SIG-M5 treated with dmso at 0.1 percent for 504 hours (cell line): Measurements from ENCODE around the gene SRY.
"Not testable (repeated sequence)": the region's sequence is repeated elsewhere in the genome, so short reads cannot be mapped to it uniquely, and the experiment has no call there.

Source experiments
- DNase-seq: peaks from one replicate; lab custom pipeline; 2025; ENCODE audit not compliant: unreplicated experiment; lab: John Stamatoyannopoulos, UW

Gene SRY

GRCh38 chrY:2787600-2787999, at the start of gene SRY:
TSS of gene SRY (minus strand) at chrY:2787682. CDS start at chrY:2787603, 79 bp downstream.
- DNase-seq = no peak

GRCh38 chrY:2837078-2837477, 49.6 kb upstream of the SRY start:
- no peak for DNase-seq

DNA sequence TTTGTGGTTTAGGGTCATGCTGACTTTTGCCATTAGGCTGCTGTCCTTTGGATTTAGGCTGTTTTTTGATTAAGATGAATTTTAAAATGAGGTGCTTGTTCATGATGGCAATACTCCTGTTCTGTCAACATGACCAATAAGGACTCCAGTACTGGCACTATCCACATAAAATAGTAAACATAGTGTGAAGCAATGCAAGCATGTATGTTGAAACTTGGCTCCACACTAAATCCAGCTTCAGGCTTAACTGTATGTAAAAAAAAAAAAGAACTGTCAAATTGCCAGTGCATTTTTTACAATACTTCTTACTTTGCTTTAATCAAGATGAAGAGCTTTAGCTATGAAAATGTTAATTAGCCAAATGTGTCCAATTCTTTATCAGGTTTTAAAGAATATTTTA, 47.7 kb upstream of the SRY start:
- DNase-seq = no peak

DNA sequence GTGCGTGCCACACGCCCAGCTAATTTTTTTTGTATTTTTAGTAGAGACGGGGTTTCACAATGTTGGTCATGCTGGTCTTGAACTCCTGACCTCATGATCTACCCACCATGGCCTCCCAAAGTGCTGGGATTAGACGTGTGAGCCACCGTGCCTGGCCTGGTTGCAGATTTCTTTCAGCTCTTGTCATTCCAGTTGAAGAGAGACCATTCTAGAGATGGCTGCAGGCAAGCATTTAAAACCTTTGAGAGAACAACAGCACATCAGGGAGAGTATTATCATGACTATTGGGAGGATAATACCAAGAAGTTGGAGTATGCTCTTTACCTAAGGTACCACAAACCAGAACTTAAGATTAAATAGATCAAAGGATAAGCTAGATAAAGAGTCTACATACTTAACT, 41.0 kb upstream of the SRY start:
- no peak for DNase-seq

DNA sequence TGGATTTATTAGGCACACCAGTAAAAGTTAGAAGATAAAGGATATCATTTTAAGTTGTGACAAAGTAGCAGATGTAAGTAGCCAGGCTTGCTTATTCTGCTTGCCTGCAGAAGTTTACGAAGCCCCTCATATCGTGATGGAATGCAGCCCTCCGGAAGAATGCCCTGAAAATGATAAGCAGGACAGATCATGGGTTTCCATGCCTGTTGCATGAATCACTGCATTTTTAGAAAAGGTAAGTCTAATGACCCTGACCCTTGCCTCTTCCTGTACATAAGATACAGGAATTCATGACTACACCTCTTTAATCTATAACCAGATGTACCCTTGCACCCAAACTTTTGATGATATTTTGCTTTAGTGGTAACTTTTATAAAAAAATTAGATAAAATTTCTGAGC, 37.0 kb upstream of the SRY start:
- DNase-seq = no peak

GRCh38 chrY:2817146-2817896, 29.8 kb upstream of the SRY start:
- not testable (repeated sequence) for DNase-seq

- DNase-seq = no peak
Measured at GRCh38 chrY:2800246-2800645, 12.8 kb upstream of the SRY start.

DNA sequence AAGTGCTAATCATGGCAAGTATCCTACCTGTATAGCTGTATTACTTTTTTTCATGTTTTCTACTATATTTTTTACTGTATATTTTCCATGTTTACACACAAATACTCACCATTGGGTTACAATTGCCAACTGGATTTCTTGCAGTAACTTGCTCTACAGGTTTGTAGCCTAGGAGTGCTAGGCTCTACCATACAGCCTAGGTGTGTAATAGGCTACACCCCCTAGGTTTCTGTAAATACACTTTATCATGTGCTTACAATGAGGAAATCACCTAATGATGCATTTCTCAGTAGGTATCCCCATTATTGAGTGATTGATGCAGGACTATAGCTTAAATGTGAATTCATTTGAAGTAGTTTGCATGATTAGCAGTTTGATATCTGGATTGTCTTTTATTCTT, 10.5 kb upstream of the SRY start:
- no peak for DNase-seq

DNA sequence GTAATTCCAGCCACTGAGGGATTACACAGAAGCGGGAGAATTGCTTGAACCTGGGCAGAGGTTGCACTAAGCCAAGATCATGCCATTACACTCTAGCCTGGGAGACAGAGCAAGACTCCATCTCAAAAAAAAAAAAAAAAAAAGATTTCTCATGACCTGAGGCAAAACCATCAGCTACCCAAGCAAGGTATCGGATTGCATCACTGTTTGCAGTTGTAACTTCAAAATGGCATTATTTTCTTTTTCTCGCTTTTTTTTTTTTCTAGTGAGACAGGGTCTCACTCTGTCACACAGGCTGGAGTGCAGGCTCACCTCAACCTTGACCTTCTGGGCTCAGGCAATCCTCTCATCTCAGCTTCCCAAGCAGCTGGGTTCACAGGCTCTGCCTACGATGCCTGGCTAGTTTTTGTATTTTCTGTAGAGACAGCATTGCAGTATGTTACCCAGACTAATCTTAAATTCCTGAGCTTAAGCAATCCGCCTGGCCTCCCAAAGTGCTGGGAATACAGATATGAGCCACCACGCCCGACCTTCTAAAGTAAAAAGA, 9.6 kb upstream of the SRY start:
- no peak for DNase-seq

GRCh38 chrY:2789756-2790155, 2.3 kb upstream of the SRY start:
- DNase-seq = no peak

DNA sequence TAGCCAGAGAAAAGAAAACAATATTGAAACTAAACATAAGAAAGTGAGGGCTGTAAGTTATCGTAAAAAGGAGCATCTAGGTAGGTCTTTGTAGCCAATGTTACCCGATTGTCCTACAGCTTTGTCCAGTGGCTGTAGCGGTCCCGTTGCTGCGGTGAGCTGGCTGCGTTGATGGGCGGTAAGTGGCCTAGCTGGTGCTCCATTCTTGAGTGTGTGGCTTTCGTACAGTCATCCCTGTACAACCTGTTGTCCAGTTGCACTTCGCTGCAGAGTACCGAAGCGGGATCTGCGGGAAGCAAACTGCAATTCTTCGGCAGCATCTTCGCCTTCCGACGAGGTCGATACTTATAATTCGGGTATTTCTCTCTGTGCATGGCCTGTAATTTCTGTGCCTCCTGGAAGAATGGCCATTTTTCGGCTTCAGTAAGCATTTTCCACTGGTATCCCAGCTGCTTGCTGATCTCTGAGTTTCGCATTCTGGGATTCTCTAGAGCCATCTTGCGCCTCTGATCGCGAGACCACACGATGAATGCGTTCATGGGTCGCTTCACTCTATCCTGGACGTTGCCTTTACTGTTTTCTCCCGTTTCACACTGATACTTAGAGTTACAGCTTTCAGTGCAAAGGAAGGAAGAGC, 488 bp downstream of the SRY start:
- DNase-seq = no peak
